HCT116 (cell line): Measurements from ENCODE around the gene NIPA2. TPM values are rescaled to one million over a fixed set of nuclear protein-coding genes. Genes with fewer than 3 reads are reported as not detected.

Experiments
- ATAC-seq: fragments of 200-7000 bp; cut with Tn5 transposase; 2 replicates; pipeline ENCODE4 v1.9.1; 2020; ENCODE audit warnings: mild to moderate bottlenecking, moderate library complexity
- BruUV-seq: library from RNA; stranded (reverse); fragments of 400-500 nt; replicated peaks from 2 replicates; lab custom pipeline; 2021; lab: Mats Ljungman, UMichigan
- CTCF ChIA-PET: fragments of 300-600 bp; sonication (Branson Sonifier 250); formaldehyde crosslinking; loops from one replicate; lab custom pipeline; 2021; ENCODE audit warnings: antibody characterized with exemption; lab: Charles Lee
- POLR2A ChIA-PET: fragments of 300-600, 350-600 bp; sonication (Branson Sonifier 250); formaldehyde crosslinking; loops from one replicate; lab custom pipeline; 2021; ENCODE audit warnings: antibody characterized with exemption; lab: Charles Lee
- RAD21 ChIA-PET, 2 experiments: fragments of 300-600 bp; sonication (Branson Sonifier 250); formaldehyde crosslinking; loops; one replicate each; lab custom pipeline; 2023; ENCODE audit warnings: low total read pairs in 2 of 2; ENCODE audit not compliant: uncharacterized antibody in 2 of 2, unreplicated experiment in 2 of 2, low non-redundant PET in 1 of 2; lab: Charles Lee
- DNase-seq: peaks from one replicate; pipeline ENCODE4 v3.0.0-alpha.2; 2010; ENCODE audit warnings: low read depth, low spot score
- H2AFZ ChIP-seq: fragments of 200-600 bp; shearing (Covaris generic), sonication (generic); 2 replicates; pipeline ENCODE4 v1.6.1; 2017; ENCODE audit warnings: low read depth, mixed run types, mixed read lengths, antibody characterized with exemption, low read length; ENCODE audit not compliant: poor library complexity, severe bottlenecking
- H3K27ac ChIP-seq: 2 replicates; pipeline ENCODE4 v1.5.1; 2012; ENCODE audit warnings: low read depth, low read length
- H3K27me3 ChIP-seq: fragments of 200-600 bp; sonication (generic); 2 replicates; pipeline ENCODE4 v1.6.1; 2016; ENCODE audit warnings: mixed run types, low read length, mixed read lengths; ENCODE audit not compliant: insufficient read depth
- H3K36me3 ChIP-seq, 2 experiments: fragments of 200-500 bp in 1 of 2; fragments of 200-600 bp in 1 of 2; sonication (Bioruptor generic) in 1 of 2; sonication (generic) in 1 of 2; 2 replicates each; pipeline versions ENCODE4 v1.5.1 to v1.6.1; 2014 to 2016; ENCODE audit warnings: low read length in 2 of 2, inconsistent platforms in 1 of 2, mixed read lengths in 1 of 2, mixed run types in 1 of 2; ENCODE audit not compliant: insufficient read depth in 2 of 2, control insufficient read depth in 1 of 2
- H3K4me1 ChIP-seq, 2 experiments: fragments of 200-600 bp in 1 of 2; sonication (generic) in 1 of 2; 2 replicates each; pipeline versions ENCODE4 v1.5.1 to v1.6.1; 2012 to 2017; ENCODE audit warnings: low read length in 2 of 2, inconsistent platforms in 1 of 2, mild to moderate bottlenecking in 1 of 2, mixed read lengths in 1 of 2, mixed run types in 1 of 2, moderate library complexity in 1 of 2; ENCODE audit not compliant: insufficient read depth in 2 of 2, control insufficient read depth in 1 of 2
- H3K4me2 ChIP-seq: fragments of 200-600 bp; sonication (generic); 2 replicates; pipeline ENCODE4 v1.6.1; 2017; ENCODE audit warnings: mixed run types, low read length, mixed read lengths
- H3K4me3 ChIP-seq, 2 experiments: fragments of 200-600 bp in 1 of 2; sonication (generic) in 1 of 2; replicated peaks in 1 of 2; 2 replicates each; pipeline ENCODE4 v1.5.1; 2011 to 2016; ENCODE audit warnings: low read length in 2 of 2, control low read depth in 1 of 2, low read depth in 1 of 2, mild to moderate bottlenecking in 1 of 2, mixed read lengths in 1 of 2, mixed run types in 1 of 2
- H3K79me2 ChIP-seq: fragments of 200-600 bp; sonication (generic); 2 replicates; pipeline ENCODE4 v1.6.1; 2017; ENCODE audit warnings: mild to moderate bottlenecking, mixed run types, low read length, moderate library complexity, mixed read lengths; ENCODE audit not compliant: insufficient read depth
- H3K9ac ChIP-seq: fragments of 200-600 bp; sonication (generic); 2 replicates; pipeline ENCODE4 v1.6.1; 2016; ENCODE audit warnings: low read length, mixed read lengths
- H3K9me2 ChIP-seq: fragments of 200-600 bp; sonication (generic), shearing (Covaris generic); 2 replicates; pipeline ENCODE4 v1.6.1; 2017; ENCODE audit warnings: mixed run types, mild to moderate bottlenecking, moderate library complexity; ENCODE audit not compliant: insufficient read depth
- H3K9me3 ChIP-seq, 2 experiments: fragments of 200-500 bp in 1 of 2; fragments of 200-600 bp in 1 of 2; sonication (Bioruptor generic) in 1 of 2; sonication (generic) in 1 of 2; 2 replicates each; pipeline ENCODE4 v1.6.1; 2014 to 2017; ENCODE audit warnings: low read length in 2 of 2, mixed read lengths in 2 of 2, inconsistent platforms in 1 of 2, low read depth in 1 of 2, mild to moderate bottlenecking in 1 of 2, mixed run types in 1 of 2, moderate library complexity in 1 of 2; ENCODE audit not compliant: control insufficient read depth in 1 of 2, insufficient read depth in 1 of 2
- H4K20me1 ChIP-seq: fragments of 200-600 bp; sonication (generic), shearing (Covaris generic); 2 replicates; pipeline ENCODE4 v1.6.1; 2017; ENCODE audit warnings: mixed run types, mild to moderate bottlenecking, moderate library complexity; ENCODE audit not compliant: insufficient read depth
- ELF1 ChIP-seq: IDR thresholded peaks from 2 replicates; pipeline ENCODE4 v1.6.1; 2012; ENCODE audit warnings: low read depth, borderline replicate concordance
- EZH2 ChIP-seq: fragments of 200-600 bp; sonication (generic); IDR thresholded peaks from 2 replicates; pipeline ENCODE4 v1.6.1; 2017; ENCODE audit warnings: antibody characterized with exemption, mixed run types
- FOSL1 ChIP-seq: IDR thresholded peaks from 2 replicates; pipeline ENCODE4 v1.6.1; 2012; ENCODE audit warnings: low read depth
- MAX ChIP-seq: IDR thresholded peaks from 2 replicates; pipeline ENCODE4 v1.6.1; 2012
- POLR2AphosphoS5 ChIP-seq: IDR thresholded peaks from 2 replicates; pipeline ENCODE4 v1.6.1; 2011; ENCODE audit warnings: mild to moderate bottlenecking, low read depth, low read length, moderate library complexity
- REST ChIP-seq: IDR thresholded peaks from 2 replicates; pipeline ENCODE4 v1.6.1; 2012; ENCODE audit warnings: low read depth
- SIN3A ChIP-seq: IDR thresholded peaks from 2 replicates; pipeline ENCODE4 v1.6.1; 2012; ENCODE audit warnings: low read depth
- YY1 ChIP-seq: IDR thresholded peaks from 2 replicates; pipeline ENCODE4 v1.6.1; 2011; ENCODE audit warnings: low read length, low read depth, moderate library complexity, mild to moderate bottlenecking; ENCODE audit not compliant: insufficient replicate concordance; ENCODE audit errors: extremely low read depth
- ZBTB33 ChIP-seq: IDR thresholded peaks from 2 replicates; pipeline ENCODE4 v1.6.1; 2011; ENCODE audit warnings: mild to moderate bottlenecking, low read length, moderate library complexity; ENCODE audit not compliant: insufficient replicate concordance; ENCODE audit errors: extremely low read depth
- intact Hi-C: fragments of 100-400 bp; cut with micrococcal nuclease; formaldehyde crosslinking; loops from 2 replicates; pipeline ENCODE4 v1.10.0; 2022
- total RNA-seq: library from RNA; stranded (reverse); gene quantifications from one replicate; pipeline ENCODE4 v1.2.1, GENCODE V29; 2021; ENCODE audit not compliant: unreplicated experiment
- TF ChIP-seq, protein P1 (sequence below), 3 experiments: fragments of 200-600 bp in 1 of 3; sonication (generic) in 1 of 3; IDR thresholded peaks in 2 of 3; conservative IDR thresholded peaks in 1 of 3; 2 replicates each; pipeline ENCODE4 v1.5.1; 2012 to 2017; ENCODE audit warnings: low read depth in 2 of 3, low read length in 2 of 3, antibody characterized with exemption in 1 of 3, borderline replicate concordance in 1 of 3, control low read depth in 1 of 3, mild to moderate bottlenecking in 1 of 3, mixed read lengths in 1 of 3, mixed run types in 1 of 3, moderate library complexity in 1 of 3; ENCODE audit not compliant: insufficient read depth in 1 of 3

The NIPA2 gene
- total RNA-seq, 1 experiment from 2014 or later: 54.4 TPM

DNA sequence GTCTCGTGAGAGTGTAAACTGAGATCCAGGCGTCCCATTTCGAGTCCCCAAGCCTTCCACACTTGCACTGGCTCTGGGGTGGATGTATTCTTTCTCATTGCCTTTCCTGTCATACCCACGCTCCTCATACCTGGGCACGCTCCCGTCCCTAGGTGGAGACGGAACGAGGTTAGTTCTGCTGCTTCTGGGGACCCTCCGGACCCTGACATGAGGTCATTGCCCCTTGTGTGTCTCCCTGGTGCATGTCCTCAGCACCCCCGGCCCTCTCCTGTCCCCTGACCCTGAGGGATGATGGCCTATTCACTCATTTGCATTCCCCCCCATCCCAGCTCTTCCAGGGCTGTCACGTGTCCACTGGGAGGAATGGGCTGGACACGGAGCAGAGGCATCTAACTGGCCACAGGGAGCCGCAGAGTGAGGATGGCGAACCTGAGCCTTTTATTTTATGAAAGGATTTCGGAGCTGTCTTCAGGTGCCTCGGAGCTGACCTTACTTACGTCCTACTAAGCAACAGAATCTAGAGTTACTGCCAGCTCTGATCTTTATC lies 43.8 kb upstream of the NIPA2 start:
- no peaks in the 10 kb centered on the region for H3K9me2 ChIP-seq
- peaks cover 83% of the 10 kb centered on the region for H3K79me2 ChIP-seq
- no peak overlapping the region for H3K4me3 ChIP-seq
- H4K20me1 ChIP-seq: no peaks in the 10 kb centered on the region
- RAD21 ChIA-PET: no interaction called here
- no peak overlapping the region for H2AFZ ChIP-seq
- H3K9ac ChIP-seq: no peak overlapping the region
- BruUV-seq: no TSS peak
- intact Hi-C loops: no loop called here
- H3K4me1 ChIP-seq: no peaks in the 10 kb centered on the region
- no peak overlapping the region for H3K4me2 ChIP-seq
- H3K27me3 ChIP-seq: no peaks in the 10 kb centered on the region
- no peak for DNase-seq
- TF ChIP-seq FOSL1: no peak
- TF ChIP-seq SIN3A: no peak
- TF ChIP-seq POLR2AphosphoS5: no peak
- no peak for TF ChIP-seq EZH2
- no peak for TF ChIP-seq REST
- TF ChIP-seq ELF1: no peak
- no peak for TF ChIP-seq ZBTB33
- TF ChIP-seq, protein P1, sequence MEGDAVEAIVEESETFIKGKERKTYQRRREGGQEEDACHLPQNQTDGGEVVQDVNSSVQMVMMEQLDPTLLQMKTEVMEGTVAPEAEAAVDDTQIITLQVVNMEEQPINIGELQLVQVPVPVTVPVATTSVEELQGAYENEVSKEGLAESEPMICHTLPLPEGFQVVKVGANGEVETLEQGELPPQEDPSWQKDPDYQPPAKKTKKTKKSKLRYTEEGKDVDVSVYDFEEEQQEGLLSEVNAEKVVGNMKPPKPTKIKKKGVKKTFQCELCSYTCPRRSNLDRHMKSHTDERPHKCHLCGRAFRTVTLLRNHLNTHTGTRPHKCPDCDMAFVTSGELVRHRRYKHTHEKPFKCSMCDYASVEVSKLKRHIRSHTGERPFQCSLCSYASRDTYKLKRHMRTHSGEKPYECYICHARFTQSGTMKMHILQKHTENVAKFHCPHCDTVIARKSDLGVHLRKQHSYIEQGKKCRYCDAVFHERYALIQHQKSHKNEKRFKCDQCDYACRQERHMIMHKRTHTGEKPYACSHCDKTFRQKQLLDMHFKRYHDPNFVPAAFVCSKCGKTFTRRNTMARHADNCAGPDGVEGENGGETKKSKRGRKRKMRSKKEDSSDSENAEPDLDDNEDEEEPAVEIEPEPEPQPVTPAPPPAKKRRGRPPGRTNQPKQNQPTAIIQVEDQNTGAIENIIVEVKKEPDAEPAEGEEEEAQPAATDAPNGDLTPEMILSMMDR (IDR thresholded peaks at IDR 0.05 in 2 of 3, conservative IDR thresholded peaks at IDR 0.05 in 1 of 3; ENCODE audit: borderline replicate concordance in 1 of 3, insufficient read depth in 1 of 3, low read depth in 2 of 3, low read length in 2 of 3): no peak
- TF ChIP-seq MAX: no peak
- TF ChIP-seq YY1: no peak
- TF ChIP-seq, all 23 proteins: peak for 0
- CTCF ChIA-PET: interaction anchor here (0.6 kb wide), 1 partner anchor 8 kb away, joined by 3 read pairs; the partner anchor contains the start of gene NIPA1
- Histone ChIP-seq H3K9me3 (no peaks in the 10 kb centered on the region), H3K36me3 (0 out of 4 replicates have a peak, but pooled peaks cover 0 to 3% of the 10 kb centered on the region in 2 experiments), H3K27ac (no peak overlapping the region)
- POLR2A ChIA-PET: no interaction called here
- no peak for ATAC-seq
